Spinal cord (tissue), 10 donors: ENCODE measurements around the gene SETD2. TPM values are rescaled to one million over a fixed set of nuclear protein-coding genes. Genes with fewer than 3 reads are reported as not detected.
"Not testable (repeated sequence)": the region's sequence is repeated elsewhere in the genome, so short reads cannot be mapped to it uniquely, and the experiment has no call there.

Experiments used
- DNase-seq, 6 donors: peaks; one replicate each; pipeline versions ENCODE4 v3.0.0 to v3.0.0-alpha.2; 2013 to 2015; ENCODE audit warnings: low spot score in 6 of 6, low read depth in 4 of 6
- H3K27ac ChIP-seq: one replicate; pipeline ENCODE4 v1.5.1; 2013; ENCODE audit warnings: low read depth, low read length, control low read depth
- H3K27me3 ChIP-seq: one replicate; pipeline ENCODE4 v1.6.1; 2013; ENCODE audit warnings: low read length; ENCODE audit not compliant: control insufficient read depth, insufficient read depth
- H3K36me3 ChIP-seq: one replicate; pipeline ENCODE4 v1.6.1; 2013; ENCODE audit warnings: low read length; ENCODE audit not compliant: control insufficient read depth, insufficient read depth
- H3K4me1 ChIP-seq: one replicate; pipeline ENCODE4 v1.6.1; 2013; ENCODE audit warnings: low read length; ENCODE audit not compliant: control insufficient read depth, insufficient read depth
- H3K4me3 ChIP-seq: one replicate; pipeline ENCODE4 v1.5.1; 2013; ENCODE audit warnings: low read depth, low read length, control low read depth
- H3K9me3 ChIP-seq: one replicate; pipeline ENCODE4 v1.6.1; 2013; ENCODE audit warnings: low read length; ENCODE audit not compliant: control insufficient read depth, insufficient read depth
- WGBS: methylation state at CpG from one replicate; pipeline ENCODE4 v1.1.5; 2013; ENCODE audit warnings: missing lambda C conversion rate; ENCODE audit not compliant: insufficient coverage; 5-methylcytosine and 5-hydroxymethylcytosine counted together
- polyA plus RNA-seq, 2 donors: library from polyadenylated mRNA; unstranded; fragments of 120-200 nt; gene quantifications; one replicate each; pipeline ENCODE4 v1.2.1, GENCODE V29; 2013; ENCODE audit not compliant: insufficient read length in 2 of 2
- total RNA-seq, 2 donors: library from RNA; depleted of rRNA in 1 of 2; stranded (reverse); fragments of 120-200 nt in 1 of 2; fragments of >200 nt in 1 of 2; gene quantifications; one replicate each; pipeline versions ENCODE4 v1.2.3 to v1.2.4, GENCODE V29; 2013 to 2014
- donor health status: healthy.

SETD2 gene
- total and polyA plus RNA-seq, 4 donors = 39.9 to 72.0 (median 51.0) TPM

- Histone ChIP-seq H3K9me3 (no peaks in the 10 kb centered on the region), H3K4me3 (no peak overlapping the region), H3K27me3 (no peaks in the 10 kb centered on the region), H3K36me3 (no peaks in the 10 kb centered on the region), H3K27ac (no peak overlapping the region), H3K4me1 (peaks cover 19% of the 10 kb centered on the region)
- DNase-seq = no peak
Observed at GRCh38 chr3:47158208-47158607, 5.7 kb downstream of the SETD2 start.

- Histone ChIP-seq H3K27ac (no peak overlapping the region), H3K27me3 (no peaks in the 10 kb centered on the region), H3K4me1 (peaks cover 15% of the 10 kb centered on the region), H3K9me3 (no peaks in the 10 kb centered on the region), H3K4me3 (no peak overlapping the region), H3K36me3 (no peaks in the 10 kb centered on the region)
- no peak for DNase-seq
- WGBS = no CpG with 5 or more reads among the region's 1 CpG
Observed at GRCh38 chr3:47156396-47156795, 7.5 kb downstream of the SETD2 start.

- Histone ChIP-seq H3K27me3 (no peaks in the 10 kb centered on the region), H3K36me3 (no peaks in the 10 kb centered on the region), H3K9me3 (no peaks in the 10 kb centered on the region), H3K4me3 (no peak overlapping the region), H3K4me1 (peaks cover 9% of the 10 kb centered on the region), H3K27ac (no peak overlapping the region)
- DNase-seq = no peak
- 70% methylated on average over 2 of the region's 2 CpGs for WGBS
Observed at GRCh38 chr3:47152578-47152977, 11.3 kb downstream of the SETD2 start.

GRCh38 chr3:47151836-47152235 is 12.1 kb downstream of the SETD2 start:
- no peaks in the 10 kb centered on the region for H3K9me3 ChIP-seq
- no peaks in the 10 kb centered on the region for H3K27me3 ChIP-seq
- WGBS = no CpG with 5 or more reads among the region's 1 CpG
- H3K4me1 ChIP-seq = peaks cover 5% of the 10 kb centered on the region
- no peak overlapping the region for H3K27ac ChIP-seq
- DNase-seq = no peak
- H3K4me3 ChIP-seq = no peak overlapping the region
- no peaks in the 10 kb centered on the region for H3K36me3 ChIP-seq

- Histone ChIP-seq H3K4me3 (no peak overlapping the region), H3K27me3 (no peaks in the 10 kb centered on the region), H3K9me3 (no peaks in the 10 kb centered on the region), H3K27ac (no peak overlapping the region), H3K4me1 (peaks cover 5% of the 10 kb centered on the region), H3K36me3 (no peaks in the 10 kb centered on the region)
- no CpG with 5 or more reads among the region's 2 CpGs for WGBS
- no peak for DNase-seq
Observed at GRCh38 chr3:47149339-47149933, 14.5 kb downstream of the SETD2 start.

- no peak for DNase-seq
- whole genome bisulfite sequencing = 100% methylated on average over 1 of the region's 1 CpG
- Histone ChIP-seq H3K4me1 (peaks cover 2% of the 10 kb centered on the region), H3K27ac (no peak overlapping the region), H3K4me3 (no peak overlapping the region), H3K9me3 (no peaks in the 10 kb centered on the region), H3K27me3 (no peaks in the 10 kb centered on the region), H3K36me3 (no peaks in the 10 kb centered on the region)
Observed at GRCh38 chr3:47145272-47145671, 18.6 kb downstream of the SETD2 start.

GRCh38 chr3:47143068-47143467 is 20.8 kb downstream of the SETD2 start:
- H3K27me3 ChIP-seq = no peaks in the 10 kb centered on the region
- DNase-seq = no peak
- no peak overlapping the region for H3K4me3 ChIP-seq
- H3K4me1 ChIP-seq = no peaks in the 10 kb centered on the region
- H3K27ac ChIP-seq = no peak overlapping the region
- no peaks in the 10 kb centered on the region for H3K36me3 ChIP-seq
- 70% methylated on average over 2 of the region's 5 CpGs for WGBS
- no peaks in the 10 kb centered on the region for H3K9me3 ChIP-seq

- not testable (repeated sequence) for DNase-seq, H3K27ac ChIP-seq, H3K4me1 ChIP-seq, H3K27me3 ChIP-seq, H3K9me3 ChIP-seq, H3K4me3 ChIP-seq, H3K36me3 ChIP-seq
- WGBS = 94% methylated on average over 4 of the region's 7 CpGs
Observed at GRCh38 chr3:47142536-47142935, 21.4 kb downstream of the SETD2 start.

- H3K4me3 ChIP-seq, H3K4me1 ChIP-seq, H3K36me3 ChIP-seq, DNase-seq, H3K9me3 ChIP-seq, H3K27ac ChIP-seq, H3K27me3 ChIP-seq: not testable (repeated sequence)
- no CpG with 5 or more reads among the region's 3 CpGs for WGBS
Observed at GRCh38 chr3:47140973-47141461, 22.9 kb downstream of the SETD2 start.

GRCh38 chr3:47140553-47140952 is 23.4 kb downstream of the SETD2 start:
- not testable (repeated sequence) for H3K4me1 ChIP-seq, H3K4me3 ChIP-seq, H3K27ac ChIP-seq, H3K27me3 ChIP-seq, DNase-seq, H3K36me3 ChIP-seq, H3K9me3 ChIP-seq
- 40% methylated on average over 1 of the region's 7 CpGs for WGBS
